NCI-H748 (cell line): ENCODE data around the gene ALAS1.

Experiments
- DNase-seq: peaks from one replicate; lab custom pipeline; 2025; ENCODE audit not compliant: unreplicated experiment; lab: John Stamatoyannopoulos, UW

Gene ALAS1

GRCh38 chr3:52233968-52234367 lies 36.0 kb downstream of the ALAS1 start:
- no peak for DNase-seq

GRCh38 chr3:52234516-52235447 lies 36.8 kb downstream of the ALAS1 start:
- no peak for DNase-seq

- no peak for DNase-seq
Observed at GRCh38 chr3:52236424-52236886, 38.5 kb downstream of the ALAS1 start.

DNA sequence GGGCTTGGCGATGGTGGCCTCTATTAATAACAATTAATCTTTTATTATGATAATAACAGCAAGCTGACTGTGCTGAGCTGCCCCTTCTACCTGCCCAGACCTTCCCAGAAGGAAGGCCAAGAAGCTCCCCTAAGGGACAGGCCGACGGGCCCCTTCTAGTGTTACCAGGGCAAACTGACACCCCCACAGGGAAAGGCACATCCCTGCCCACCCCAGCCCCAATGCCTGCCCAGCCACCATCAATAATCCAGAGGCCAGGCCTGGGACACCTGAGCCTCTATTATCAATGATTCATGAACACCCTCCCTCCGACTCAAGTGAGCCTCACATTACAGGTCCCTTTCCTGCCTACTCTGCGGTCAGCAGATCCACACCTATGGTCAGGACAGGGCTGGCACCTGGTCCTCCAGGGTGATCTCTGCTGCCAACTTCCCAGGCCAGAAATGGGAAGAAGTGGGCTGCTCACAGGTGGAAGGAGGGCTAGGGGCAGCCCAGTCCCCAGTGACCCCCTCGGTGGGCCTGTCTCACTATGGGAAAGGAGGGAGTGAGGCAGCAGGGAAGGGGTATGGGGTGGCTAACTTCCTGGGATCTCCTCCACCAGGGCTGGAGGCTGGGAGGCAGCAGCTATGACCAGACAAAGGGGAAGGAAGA lies 39.2 kb downstream of the ALAS1 start:
- no peak for DNase-seq

- no peak for DNase-seq
Observed at GRCh38 chr3:52237657-52238172, 39.8 kb downstream of the ALAS1 start.

GRCh38 chr3:52238193-52238760 lies 40.3 kb downstream of the ALAS1 start:
- no peak for DNase-seq

- peak; percentile 73 for DNase-seq
Observed at GRCh38 chr3:52238761-52239701, 41.1 kb downstream of the ALAS1 start, which contains the start of gene TWF2. Gene TWF2 (minus strand): TSS chr3:52239158. CDS start chr3:52239016, 142 bp downstream.

- peak; percentile 67 for DNase-seq
Observed at GRCh38 chr3:52240059-52240885, 42.3 kb downstream of the ALAS1 start.

DNA sequence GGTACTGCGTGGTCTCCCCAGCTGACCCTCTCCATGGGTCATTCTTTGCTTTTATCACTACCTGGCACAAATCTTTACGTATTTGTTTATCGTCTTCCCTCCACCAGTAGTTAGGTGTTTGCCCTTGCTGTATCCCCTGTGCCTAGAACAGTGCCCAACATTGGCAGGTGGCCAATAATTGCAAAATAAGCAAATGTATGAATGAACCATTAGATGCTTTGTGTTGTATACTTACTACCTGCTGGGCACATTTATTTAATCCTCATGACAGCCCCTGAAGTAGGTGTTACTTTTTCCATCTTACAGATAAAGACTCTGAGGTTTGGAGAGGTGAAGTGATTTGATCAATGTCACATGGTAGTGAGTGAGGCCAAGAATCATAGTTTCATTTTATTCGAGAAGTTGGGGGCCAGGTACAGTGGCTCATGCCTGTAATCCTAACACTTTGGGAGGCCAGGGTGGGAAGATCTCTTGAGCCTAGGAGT lies 43.0 kb downstream of the ALAS1 start:
- peak; percentile 31 for DNase-seq

DNA sequence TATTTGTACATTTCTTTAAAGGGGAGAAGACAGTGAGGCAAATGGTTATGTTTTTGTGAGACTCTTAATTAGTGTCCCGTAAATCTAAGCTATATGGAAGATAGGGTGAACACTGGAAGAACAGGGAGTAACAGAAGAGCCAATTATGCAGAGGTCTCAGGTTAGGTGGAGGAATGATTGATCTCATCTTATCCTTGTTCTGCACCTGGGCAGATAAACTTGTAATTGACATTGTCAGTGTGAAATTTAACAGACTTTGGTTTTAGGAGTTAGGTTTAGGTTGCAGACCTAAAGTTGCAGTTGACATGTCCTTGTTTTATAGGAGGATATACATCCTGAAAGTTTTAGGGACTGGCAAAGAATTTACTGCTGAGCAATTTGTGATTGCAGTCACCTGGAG lies 44.1 kb downstream of the ALAS1 start:
- no peak for DNase-seq

GRCh38 chr3:52243791-52244628 lies 46.0 kb downstream of the ALAS1 start:
- no peak for DNase-seq

- DNase-seq, result peak; percentile 57
Observed at GRCh38 chr3:52245322-52246263, 47.6 kb downstream of the ALAS1 start, which contains the start of gene PPM1M. Gene PPM1M (plus strand): TSS chr3:52245759. CDS start chr3:52245825, 66 bp downstream.

- DNase-seq, result no peak
Observed at GRCh38 chr3:52246264-52246620, 48.3 kb downstream of the ALAS1 start.

DNA sequence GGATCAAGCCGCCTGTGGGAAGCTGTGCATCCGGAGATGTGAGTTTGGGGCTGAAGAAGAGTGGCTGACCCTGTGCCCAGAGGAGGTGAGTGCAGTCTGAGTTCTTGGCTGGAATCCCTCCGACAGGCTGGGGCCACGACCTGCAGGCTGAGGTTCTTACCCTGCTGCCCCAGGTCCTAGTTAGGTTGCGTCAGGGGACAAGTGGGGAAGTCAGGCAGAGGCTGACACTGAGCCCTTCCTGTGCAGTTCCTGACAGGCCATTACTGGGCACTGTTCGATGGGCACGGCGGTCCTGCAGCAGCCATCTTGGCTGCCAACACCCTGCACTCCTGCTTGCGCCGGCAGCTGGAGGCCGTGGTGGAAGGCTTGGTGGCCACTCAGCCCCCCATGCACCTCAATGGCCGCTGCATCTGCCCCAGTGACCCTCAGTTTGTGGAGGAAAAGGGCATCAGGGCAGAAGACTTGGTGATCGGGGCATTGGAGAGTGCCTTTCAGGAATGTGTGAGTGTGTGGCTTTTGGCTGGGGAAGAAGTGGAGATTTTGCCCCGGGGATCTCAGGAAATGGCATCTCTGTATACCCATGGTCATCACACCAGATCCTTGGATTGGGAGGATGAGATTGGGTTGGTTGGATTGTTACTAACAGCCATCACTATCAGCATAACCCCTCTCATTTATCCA lies 48.9 kb downstream of the ALAS1 start:
- no peak for DNase-seq

DNA sequence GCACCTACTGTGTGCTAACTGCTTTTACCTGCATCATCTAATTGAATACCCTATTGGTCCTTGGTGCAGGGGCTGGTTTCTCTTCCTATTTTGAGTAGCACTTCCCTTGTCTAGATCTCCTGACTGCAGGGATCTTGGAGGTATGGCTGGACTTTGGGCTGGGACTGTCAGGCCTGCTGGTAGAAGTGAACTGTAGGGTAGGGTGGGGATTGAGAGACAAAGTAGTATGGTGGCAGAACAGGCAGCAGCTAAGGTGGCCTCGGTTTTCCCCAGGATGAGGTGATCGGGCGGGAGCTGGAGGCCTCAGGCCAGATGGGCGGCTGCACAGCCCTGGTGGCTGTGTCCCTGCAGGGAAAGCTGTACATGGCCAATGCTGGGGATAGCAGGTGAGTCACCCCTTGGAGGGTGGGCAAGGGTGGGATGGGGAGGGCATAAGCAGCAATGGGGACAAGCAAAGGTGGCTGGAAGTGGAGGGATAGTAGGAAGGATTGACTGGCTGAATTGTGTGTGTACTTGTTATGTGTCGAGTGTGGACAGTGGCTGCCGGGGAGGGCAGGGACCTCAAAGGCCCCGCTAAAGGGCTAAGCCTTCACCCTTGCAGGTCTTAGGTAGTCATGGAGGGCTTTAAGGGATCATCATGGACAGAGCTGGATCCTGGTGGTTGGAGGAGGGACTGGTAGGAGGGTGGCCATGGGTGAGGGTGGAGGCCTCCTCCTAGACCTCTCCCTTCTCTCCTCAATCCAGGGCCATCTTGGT lies 49.6 kb downstream of the ALAS1 start:
- DNase-seq, result no peak

DNA sequence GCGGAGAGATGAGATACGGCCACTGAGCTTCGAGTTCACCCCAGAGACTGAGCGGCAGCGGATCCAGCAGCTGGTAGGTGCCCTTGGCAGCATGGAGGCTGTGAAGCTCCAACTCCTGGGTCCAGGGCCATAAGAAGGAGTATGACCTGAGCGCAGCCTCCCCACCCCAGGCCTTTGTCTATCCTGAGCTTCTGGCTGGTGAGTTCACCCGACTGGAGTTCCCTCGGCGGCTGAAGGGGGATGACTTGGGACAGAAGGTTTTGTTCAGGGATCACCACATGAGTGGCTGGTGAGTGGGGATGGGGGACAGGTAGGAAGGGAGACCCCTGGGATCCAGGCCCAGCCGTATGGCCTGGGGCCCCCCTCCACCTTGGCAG lies 50.2 kb downstream of the ALAS1 start:
- no peak for DNase-seq
